D721Med (cell line): Measurements from ENCODE around the gene ZBED4.

Experiments
- DNase-seq: peaks from one replicate; pipeline ENCODE4 v3.0.0; 2011; ENCODE audit warnings: low spot score; ENCODE audit not compliant: insufficient read length
- FAIRE-seq: peaks from 2 replicates; lab custom pipeline; 2011; peaks lifted over from hg19 to GRCh38; lab: Jason Lieb, UNC
- CTCF ChIP-seq: IDR thresholded peaks from 2 replicates; pipeline ENCODE4 v1.5.1; 2012; ENCODE audit warnings: mild to moderate bottlenecking, control low read depth; ENCODE audit not compliant: insufficient read depth; ENCODE audit errors: missing control alignments

Gene ZBED4

GRCh38 chr22:49906071-49906798 is 52.6 kb downstream of the ZBED4 start:
- TF ChIP-seq CTCF, result no peak
- no peak for FAIRE-seq
- no peak for DNase-seq

- no peak for TF ChIP-seq CTCF
- DNase-seq (no peak), FAIRE-seq (no peak)
These were observed 53.2 kb downstream of the ZBED4 start for GRCh38 chr22:49906799-49907290.

- TF ChIP-seq CTCF, result no peak
- FAIRE-seq, result no peak
- DNase-seq, result no peak
These were observed 54.2 kb downstream of the ZBED4 start for GRCh38 chr22:49907807-49908206.

GRCh38 chr22:49909476-49910205 is 56.0 kb downstream of the ZBED4 start:
- DNase-seq, result no peak
- FAIRE-seq, result no peak
- no peak for TF ChIP-seq CTCF

- FAIRE-seq (no peak), DNase-seq (no peak)
- TF ChIP-seq CTCF, result no peak
These were observed 56.8 kb downstream of the ZBED4 start for GRCh38 chr22:49910229-49911155.

GRCh38 chr22:49911881-49912625 is 58.4 kb downstream of the ZBED4 start:
- DNase-seq (no peak), FAIRE-seq (no peak)
- TF ChIP-seq CTCF, result no peak
